ENCODE measurements around the gene CAMK4.

- TF ChIP-seq, protein P1, sequence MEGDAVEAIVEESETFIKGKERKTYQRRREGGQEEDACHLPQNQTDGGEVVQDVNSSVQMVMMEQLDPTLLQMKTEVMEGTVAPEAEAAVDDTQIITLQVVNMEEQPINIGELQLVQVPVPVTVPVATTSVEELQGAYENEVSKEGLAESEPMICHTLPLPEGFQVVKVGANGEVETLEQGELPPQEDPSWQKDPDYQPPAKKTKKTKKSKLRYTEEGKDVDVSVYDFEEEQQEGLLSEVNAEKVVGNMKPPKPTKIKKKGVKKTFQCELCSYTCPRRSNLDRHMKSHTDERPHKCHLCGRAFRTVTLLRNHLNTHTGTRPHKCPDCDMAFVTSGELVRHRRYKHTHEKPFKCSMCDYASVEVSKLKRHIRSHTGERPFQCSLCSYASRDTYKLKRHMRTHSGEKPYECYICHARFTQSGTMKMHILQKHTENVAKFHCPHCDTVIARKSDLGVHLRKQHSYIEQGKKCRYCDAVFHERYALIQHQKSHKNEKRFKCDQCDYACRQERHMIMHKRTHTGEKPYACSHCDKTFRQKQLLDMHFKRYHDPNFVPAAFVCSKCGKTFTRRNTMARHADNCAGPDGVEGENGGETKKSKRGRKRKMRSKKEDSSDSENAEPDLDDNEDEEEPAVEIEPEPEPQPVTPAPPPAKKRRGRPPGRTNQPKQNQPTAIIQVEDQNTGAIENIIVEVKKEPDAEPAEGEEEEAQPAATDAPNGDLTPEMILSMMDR (IDR thresholded peaks at IDR 0.05): no peak
- TF ChIP-seq POLR2A (IDR thresholded peaks at IDR 0.05): no peak
These were observed 8.8 kb downstream of the CAMK4 start for GRCh38 chr5:111233052-111233374.
